Stimulated activated CD4-positive, alpha-beta T cell treated with anti-CD3 and anti-CD28 coated beads, Interleukin-1b, Interleukin-23, amount 100 ng/mL, for 48 hours (primary cell): ENCODE data around the gene RYR3.

ENCODE experiments used
- DNase-seq: peaks from one replicate; pipeline ENCODE4 v3.0.0-alpha.2; 2020

RYR3 gene

DNA sequence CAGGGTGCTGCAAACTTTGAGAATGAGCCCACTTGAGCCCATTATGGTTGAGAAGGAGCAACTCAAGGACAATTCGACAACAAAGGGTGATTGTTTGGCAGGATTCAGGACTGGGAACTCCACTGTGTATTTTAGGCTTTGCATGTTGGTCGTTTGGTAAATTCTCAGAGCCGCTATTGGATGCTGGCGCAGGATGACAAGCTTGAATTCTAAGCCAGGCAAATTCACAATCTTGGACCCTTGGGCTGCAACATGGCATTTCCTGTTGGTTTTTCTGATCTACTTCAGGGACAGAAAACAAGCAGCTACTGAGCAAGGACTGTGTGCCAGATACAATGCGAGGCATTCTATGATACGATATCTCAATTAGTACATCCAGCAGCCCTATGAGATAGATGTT is 82.8 kb downstream of the RYR3 start:
- DNase-seq: no peak

GRCh38 chr15:33395321-33395720 is 84.6 kb downstream of the RYR3 start:
- no peak for DNase-seq

GRCh38 chr15:33395846-33396245 is 85.1 kb downstream of the RYR3 start:
- DNase-seq: no peak

DNA sequence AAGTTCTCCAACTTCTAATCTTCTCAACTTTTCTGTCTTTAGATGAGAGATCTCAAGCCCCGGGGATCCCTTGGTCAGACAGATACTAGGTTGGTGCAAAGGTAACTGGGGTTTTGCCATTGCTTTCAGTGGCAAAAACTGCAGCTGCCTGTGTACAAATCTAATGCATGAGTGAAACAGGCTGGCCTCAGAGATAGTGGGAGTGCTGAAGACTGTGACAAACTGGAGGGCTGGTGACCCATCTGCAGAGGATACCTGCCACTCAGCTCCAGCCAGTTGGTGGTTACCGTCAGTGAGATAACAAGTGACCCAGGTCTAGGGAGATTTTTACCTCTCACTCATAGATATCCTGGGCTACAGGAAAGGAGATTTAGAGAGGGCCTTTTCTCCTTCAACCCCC is 85.7 kb downstream of the RYR3 start:
- no peak for DNase-seq

DNA sequence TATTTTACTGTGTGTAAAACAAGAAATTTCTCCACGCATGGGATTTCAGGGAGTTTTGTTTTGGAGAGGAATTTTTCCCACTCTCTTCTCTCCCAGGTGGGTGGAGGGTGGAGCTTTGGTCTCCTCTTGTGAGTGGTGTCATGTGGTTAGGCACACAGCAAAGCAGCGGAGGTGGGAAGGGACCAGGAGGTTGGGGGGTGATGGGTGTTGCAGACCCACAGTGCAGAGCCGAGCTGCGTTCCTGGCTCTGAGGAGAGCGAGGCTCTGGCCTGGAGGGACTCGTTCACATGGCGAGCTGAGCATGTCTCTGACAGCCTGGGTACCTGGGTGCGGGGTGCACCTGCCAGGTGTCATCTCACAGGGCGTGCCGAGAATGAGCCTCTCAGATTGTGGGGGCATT is 87.8 kb downstream of the RYR3 start:
- no peak for DNase-seq

DNA sequence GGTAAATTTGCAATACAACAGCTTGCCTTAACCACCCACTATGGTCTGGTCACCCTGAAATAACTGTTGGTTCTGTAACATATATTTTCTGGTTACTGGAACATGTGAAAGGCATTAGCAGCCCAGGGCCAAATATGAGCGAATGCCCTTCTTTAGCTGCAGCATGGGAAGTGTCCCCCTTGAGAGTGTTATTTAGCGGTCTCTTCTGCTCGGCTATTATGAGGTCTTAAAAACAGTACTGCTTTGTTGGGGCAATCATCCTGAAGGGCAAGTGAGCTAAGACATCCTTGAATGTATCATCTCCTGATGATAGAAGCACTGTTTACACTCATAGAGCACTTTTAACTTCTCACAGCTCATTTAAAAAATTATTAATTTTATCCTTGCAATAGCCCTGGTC is 90.2 kb downstream of the RYR3 start:
- no peak for DNase-seq

GRCh38 chr15:33402600-33402999 is 91.8 kb downstream of the RYR3 start:
- no peak for DNase-seq

GRCh38 chr15:33405096-33405495 is 94.3 kb downstream of the RYR3 start:
- DNase-seq: no peak

DNA sequence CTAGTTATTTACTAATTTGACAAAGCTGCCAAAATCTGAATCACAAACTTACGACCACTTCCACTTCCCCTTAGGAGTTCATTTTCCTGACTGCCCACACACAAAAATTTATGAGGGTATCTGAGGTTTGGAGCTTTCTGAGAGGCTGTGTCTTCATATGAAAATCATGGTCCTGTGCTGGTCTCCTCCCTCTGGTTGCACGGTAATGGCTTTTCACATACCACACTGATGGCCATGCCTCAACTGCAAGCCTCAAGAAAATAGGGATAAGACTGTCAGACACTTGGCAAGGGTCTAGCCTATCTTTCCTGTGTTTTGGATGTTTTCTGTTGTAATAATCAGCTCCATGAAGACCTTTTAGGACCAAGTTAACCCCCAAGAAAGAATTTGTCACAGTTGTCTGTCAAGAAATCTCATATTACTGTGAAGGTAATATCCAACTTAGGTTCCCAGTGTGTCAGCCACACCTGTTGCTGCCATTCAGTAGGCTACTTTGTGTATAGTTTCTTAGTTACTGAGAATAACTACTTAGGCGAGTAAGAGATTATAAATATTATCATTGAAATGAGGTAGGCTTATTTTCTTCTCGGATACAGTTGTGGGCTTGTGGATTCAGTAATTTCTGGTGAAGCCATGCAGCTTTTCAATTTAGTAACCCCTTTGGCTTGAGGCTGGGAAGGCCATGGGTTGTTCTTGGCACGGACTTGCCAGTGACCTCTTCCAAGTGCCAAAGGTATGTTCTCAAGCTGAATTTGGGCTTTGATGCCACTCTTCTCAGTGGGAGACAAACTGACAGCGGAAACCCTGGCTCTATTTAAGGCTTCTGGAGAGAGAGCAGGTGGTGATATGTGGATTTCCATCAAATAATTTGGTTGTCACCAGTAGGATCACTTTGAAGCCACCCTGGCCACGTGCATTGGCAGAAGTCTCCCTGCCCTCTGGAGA is 101.1 kb downstream of the RYR3 start:
- DNase-seq: no peak

GRCh38 chr15:33419701-33420100 is 108.9 kb downstream of the RYR3 start:
- DNase-seq: no peak

- DNase-seq: no peak
These were observed 113.3 kb downstream of the RYR3 start for GRCh38 chr15:33424025-33424424.

- DNase-seq: no peak
These were observed 114.4 kb downstream of the RYR3 start for GRCh38 chr15:33425142-33425541.

DNA sequence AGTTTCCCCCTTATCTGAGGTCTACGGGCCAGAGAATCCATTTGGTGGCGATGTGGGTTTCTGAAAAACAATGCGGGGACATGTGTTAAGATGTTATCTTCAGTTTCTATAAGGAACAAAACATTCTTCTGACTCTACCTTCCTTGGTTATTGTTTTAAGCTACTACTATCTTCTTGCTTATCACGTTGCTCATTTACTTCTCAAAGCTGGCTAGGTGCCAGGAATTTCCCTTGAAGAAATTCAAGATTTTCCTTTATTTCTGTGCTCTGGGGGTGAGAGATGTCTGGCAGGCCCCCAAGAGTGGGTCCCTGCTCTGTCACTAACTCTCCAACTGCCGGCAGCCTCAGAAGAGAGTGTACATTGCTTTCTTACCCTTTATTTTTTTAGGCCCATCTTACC is 119.8 kb downstream of the RYR3 start:
- DNase-seq: no peak

GRCh38 chr15:33433821-33434220 is 123.1 kb downstream of the RYR3 start:
- no peak for DNase-seq

DNA sequence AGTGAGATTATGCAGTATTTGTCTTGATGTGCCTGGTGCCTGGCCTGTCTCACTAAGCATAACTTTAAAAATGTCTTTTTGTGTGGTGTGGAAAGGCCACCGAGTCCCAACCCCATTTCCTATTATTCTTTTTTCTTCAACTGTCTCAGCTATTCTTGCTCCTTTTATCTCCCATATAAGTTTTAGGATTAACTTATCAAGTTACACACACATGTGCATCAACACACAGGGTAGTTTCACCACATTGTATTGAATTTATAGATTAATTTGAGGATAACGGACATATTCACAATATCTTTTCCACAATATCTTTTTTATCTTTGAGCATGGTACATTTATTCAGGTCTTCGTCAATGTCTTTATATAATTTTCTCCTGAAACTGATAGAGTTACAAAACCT is 127.6 kb downstream of the RYR3 start:
- no peak for DNase-seq

- DNase-seq: no peak
These were observed 130.1 kb downstream of the RYR3 start for GRCh38 chr15:33440900-33441299.

GRCh38 chr15:33442449-33442848 is 131.7 kb downstream of the RYR3 start:
- DNase-seq: no peak

DNA sequence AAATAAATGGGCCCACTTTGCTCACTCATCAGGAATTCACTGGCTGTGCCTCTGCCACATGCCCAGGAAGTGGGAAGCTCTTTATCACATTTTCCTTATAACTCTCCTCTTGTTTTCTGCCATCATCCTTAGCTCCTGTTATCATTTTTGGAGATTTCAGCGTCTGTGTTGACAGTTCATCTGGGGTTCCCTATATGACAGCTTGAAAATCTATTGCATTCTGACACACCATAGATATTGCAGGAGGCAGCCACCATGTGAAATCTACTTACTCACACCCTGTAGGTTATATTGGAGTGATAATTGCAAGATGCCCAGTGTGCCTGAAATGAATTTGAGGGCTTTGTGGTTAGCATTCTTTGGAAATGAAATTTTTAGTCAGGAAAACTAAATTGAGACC is 132.9 kb downstream of the RYR3 start:
- no peak for DNase-seq

GRCh38 chr15:33445984-33446383 is 135.2 kb downstream of the RYR3 start:
- DNase-seq: no peak

DNA sequence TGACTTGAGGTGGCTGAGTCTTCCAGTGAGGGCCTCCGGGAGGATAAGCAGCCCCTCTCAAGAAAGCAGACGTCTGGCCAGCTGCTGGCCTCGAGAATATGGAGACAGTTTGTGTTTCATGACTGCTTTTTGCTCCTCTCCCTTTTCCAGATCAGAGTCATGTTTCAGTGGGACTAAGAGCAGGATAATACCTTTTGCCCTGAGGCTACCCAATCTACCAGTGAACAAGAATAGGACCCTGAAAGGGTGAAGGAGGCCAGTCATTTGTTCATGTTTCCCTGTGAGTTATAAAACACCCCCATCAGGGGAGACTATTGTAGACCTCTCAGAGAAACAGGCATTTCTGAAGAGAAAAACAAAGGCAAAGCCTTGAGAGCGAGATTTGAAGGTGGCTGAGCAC is 137.4 kb downstream of the RYR3 start:
- no peak for DNase-seq

GRCh38 chr15:33448961-33449606 is 138.3 kb downstream of the RYR3 start:
- DNase-seq: no peak

GRCh38 chr15:33449810-33450209 is 139.0 kb downstream of the RYR3 start:
- DNase-seq: no peak

DNA sequence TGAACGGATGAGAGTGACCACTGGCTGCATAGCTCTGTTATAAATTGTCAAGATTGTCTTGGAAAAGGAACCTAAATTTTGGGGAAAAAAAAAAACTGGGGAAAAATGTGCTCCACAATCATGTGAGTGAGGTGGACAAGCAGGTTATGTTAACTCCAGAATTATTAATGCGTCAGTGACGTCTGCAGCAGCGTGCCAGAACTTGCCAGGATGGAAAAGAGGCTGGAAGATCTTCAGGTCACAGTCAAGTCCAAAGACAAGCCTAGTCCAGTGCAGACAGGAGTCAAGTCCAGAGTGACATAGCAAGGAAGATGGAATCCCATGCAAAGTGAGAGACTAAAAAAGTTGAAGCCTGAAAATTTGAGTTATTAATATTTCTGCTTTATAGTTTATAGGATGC is 140.6 kb downstream of the RYR3 start:
- DNase-seq: no peak

- DNase-seq: no peak
These were observed 143.0 kb downstream of the RYR3 start for GRCh38 chr15:33453761-33454160.

DNA sequence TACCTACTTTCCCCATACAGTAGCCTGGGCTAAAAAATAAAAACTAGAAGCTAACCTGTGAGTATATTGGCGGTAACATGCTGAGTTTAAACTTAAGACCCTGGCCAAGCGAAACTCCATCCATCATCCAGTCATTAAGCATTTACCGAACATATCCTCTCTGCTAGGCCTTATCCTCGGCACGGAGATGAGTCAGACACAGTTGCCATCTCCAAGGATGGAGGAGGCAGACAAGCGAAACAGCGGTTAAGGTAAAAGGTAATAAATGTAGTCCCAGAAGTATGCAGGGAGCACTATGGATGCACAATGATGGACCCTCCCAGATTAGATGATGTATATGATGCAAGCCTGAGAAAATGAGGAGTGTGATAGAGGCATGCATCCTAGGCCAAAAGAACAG is 143.6 kb downstream of the RYR3 start:
- no peak for DNase-seq
